Measurements from ENCODE around the gene ZYG11A.

Gene ZYG11A

DNA sequence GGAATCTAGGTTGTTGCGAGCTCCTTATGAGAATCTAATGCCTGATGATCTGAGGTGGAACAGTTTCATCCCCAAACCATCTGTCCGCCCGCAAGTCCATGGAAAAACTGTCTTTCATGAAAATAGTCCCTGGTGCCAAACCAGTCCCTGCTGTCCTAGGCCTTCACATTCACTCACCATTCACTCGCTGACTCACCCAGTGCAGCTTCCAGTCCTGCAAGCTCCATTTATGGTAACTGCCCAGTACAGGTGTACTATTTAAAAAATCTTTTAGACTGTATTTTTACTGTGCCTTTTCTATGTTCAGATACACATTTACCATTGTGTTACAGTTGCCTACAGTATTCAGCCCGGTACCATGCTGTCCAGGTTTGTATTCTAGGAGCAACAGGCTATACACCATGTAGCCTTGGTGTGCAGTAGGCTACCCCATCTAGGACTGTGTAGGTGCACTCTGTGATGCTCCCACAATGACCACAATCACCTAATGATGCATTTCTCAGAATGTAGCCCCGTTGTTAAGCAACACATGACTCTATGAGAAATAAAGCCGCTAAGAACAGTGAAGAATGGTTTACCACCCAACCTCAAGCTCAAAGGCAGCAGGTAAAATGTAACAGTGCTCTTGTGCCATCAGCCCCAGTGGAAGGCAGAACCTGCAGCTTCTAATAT, 76.6 kb downstream of the ZYG11A start:
- DNase-seq: no peak

DNA sequence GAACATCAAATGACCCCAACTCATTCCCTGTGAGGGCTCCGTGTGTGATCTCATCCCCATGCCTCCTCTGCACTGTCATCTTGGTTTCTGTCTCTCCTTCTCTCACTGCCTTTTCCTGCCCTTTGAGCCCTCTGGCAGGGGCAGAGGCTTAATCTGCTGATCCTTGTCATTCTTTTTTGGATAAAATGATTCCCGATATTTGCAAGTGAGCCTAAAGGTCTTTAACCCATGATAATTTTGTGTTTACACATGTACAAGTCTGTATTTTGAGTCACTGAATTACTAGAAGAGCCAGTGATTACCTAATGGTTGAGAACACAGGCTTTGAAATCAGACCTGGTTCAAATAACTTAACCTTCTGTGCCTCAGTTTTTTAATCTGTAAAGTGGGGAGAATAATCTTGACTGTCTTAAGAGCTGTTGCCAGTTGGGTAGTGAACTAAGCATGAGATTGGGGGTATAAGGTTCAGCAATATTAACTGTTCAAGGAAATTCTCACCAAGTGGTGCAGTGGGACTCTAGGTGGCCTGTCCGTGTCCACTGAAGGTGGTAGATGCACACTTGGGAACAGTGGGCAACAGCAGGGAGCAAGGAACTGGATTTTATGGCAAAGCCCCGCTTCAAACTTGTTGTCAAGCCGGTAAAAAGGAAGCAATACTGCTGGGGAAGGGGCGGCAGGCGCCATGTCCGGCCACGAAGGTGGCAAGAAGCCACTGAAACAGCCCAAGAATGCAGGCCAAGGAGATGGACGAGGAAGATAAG, 77.3 kb downstream of the ZYG11A start:
- no peak for DNase-seq

- DNase-seq: no peak
Measured at GRCh38 chr1:52920791-52921291, 78.3 kb downstream of the ZYG11A start.

- no peak for DNase-seq
Measured at GRCh38 chr1:52925571-52926005, 83.0 kb downstream of the ZYG11A start.

- DNase-seq: no peak
Measured at GRCh38 chr1:52926864-52927211, 84.3 kb downstream of the ZYG11A start.

DNA sequence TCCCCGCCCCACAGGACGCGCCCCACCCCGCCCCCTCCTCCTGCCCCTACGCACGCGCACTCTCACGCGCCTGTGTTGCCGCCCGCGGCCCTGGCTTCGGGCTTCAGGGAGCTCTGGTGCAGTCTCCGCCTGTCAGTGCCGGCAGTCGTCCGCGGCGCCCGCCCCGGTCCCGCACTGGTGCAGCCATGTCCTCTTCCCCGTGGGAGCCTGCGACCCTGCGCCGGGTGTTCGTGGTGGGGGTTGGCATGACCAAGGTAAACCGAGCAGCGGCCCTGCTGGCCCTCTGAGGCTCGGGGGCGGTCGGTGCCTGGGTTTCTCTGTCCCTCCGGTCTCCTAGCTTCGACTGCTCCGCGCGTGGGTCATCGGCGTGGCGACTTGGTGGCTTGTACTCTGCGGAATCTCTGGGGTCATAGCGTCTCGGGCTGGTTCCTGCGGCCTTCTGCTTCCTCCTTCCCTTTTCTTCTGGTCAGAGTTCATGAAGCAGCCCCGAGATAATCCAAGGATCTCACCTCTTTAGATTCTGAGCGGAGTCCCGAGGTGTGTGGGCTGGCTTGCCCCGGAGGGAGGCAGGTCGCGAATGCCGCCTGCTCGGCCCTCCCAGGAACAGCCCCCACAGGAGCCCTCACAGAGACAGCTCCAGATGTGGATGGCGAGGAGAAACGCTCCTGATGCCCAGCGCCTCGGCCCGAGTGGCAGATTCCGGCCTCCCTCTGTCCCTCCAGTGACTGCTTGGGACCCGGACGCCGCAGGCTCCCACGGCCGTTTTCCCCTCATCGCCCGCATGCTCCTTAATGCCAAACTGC, 84.9 kb downstream of the ZYG11A start, which contains the start of gene SCP2:
Gene SCP2, plus strand, starts transcription at position 65 of the 803 bp plus-strand sequence. Its CDS starts 121 bp downstream, at position 186.
- peak; percentile 80 for DNase-seq

DNA sequence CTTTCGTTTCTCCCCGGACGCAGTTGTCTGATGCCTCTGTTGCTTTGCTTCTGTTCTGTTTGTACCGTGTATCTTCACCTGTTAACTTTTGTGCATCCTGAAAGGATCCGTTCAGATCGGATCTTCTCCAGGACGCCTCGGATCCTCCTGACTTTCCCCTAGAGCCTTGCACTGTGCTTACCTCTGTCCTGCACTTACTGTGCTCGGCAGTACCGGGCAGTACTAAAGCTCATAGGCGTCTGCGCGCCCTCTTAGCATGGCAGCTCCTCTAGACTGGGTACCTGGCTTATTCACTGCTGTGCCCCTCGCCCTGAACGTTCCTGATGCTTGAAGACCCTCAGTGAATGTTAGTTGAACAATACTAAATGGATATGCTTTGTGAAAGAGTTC, 85.5 kb downstream of the ZYG11A start:
- DNase-seq: no peak

DNA sequence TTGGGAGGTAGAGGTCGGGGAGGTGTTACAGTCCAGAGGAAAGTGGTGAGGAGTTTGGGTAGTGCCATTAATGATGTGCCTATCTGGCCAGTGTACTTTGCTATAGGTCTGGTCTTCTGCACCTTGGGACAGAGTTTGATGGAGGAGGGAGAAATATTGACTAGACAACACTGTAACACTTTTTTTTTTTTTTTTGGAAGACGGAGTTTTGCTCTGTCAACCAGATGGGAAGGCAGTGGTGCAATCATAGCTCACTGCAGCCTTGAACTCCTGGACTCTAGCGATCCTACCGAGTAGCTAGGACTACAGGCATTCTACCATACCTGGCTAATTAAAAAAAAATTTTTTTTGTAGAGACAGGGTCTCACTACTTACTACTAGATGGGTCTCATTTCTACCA, 86.5 kb downstream of the ZYG11A start:
- no peak for DNase-seq

DNA sequence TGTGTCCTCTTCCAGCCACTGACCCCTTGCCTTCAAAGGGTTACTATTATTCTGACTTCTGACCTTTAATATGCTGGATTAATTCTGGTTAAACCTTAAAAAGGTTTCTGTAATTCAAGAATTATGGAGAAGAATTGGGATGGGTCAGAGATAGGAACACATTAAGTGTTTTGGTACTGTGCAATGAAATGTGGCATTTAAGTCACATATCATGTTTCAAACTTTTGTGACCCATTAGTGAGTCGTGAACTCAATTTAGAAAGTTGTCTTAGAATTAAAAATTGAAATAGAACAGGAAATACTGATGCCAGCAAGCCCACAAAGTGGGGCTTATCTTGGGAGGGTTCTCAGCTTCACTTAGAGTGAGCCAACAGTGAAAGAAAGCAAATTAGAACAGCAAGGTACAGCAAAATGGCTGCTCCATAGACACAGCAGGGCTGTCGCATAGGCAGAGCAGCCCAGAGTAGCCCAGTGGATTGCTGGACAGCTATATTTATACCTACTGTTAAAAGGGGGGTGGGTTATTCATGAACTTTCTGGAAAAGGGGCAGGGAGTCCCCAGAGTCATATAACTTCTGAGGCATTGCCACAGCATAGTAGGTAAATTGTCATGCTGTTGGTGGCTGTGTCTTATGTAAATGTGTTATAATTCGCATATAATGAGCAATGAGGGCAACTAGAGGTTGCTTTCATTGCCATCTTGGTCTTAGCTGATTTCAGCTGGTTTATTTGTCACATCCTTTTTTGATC, 95.0 kb downstream of the ZYG11A start:
- no peak for DNase-seq

- no peak for DNase-seq
Measured at GRCh38 chr1:52938183-52938451, 95.6 kb downstream of the ZYG11A start.

GRCh38 chr1:52943876-52944416, 101.4 kb downstream of the ZYG11A start:
- DNase-seq: no peak

DNA sequence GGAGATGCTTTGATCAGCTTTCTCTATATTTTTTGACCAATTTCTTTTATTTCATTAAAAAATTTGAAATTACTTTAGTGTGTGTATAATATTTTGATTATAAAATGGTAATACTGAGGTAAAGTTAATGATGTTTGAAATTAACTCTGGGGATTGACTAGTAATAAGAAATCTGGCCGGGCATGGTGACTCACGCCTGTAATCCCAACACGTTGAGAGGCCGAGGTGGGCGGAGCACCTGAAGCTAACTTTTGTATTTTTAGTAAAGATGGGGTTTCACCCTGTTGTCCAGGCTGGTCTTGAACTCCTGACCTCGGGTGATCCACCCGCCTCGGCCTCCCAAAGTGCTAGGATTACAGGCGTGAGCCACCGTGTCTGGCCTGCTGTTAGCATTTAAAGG, 102.0 kb downstream of the ZYG11A start:
- no peak for DNase-seq
